Sciatic nerve (tissue), 2 donors: Measurements from ENCODE around the gene H6PD. TPM values are rescaled to one million over a fixed set of nuclear protein-coding genes. Genes with fewer than 3 reads are reported as not detected.

Source experiments
- ATAC-seq: fragments of 200-7000 bp; cut with Tn5 transposase; one replicate; pipeline ENCODE4 v1.9.1; 2020; ENCODE audit warnings: mild to moderate bottlenecking, moderate library complexity
- DNase-seq: peaks from one replicate; pipeline ENCODE4 v3.0.0-alpha.2; 2020; ENCODE audit warnings: low spot score
- intact Hi-C: fragments of 100-400 bp; cut with DNase I; formaldehyde crosslinking; loops from one replicate; pipeline ENCODE4 v1.14.2; 2022
- total RNA-seq: library from RNA; stranded (reverse); fragmentation: NEBNext Ultra II Directional; extraction: Animal tissue kit (Norgen Biotek cat#: 25700); gene quantifications from one replicate; pipeline ENCODE4 v1.2.1, GENCODE V29; 2021
- donor health status: DM: no; HTN: no; CAD: no.
- donor health status: DM: no; HTN: no; CAD: no.

The H6PD gene
- total RNA-seq, 1 donor from 2014 or later = 52.9 TPM

DNA sequence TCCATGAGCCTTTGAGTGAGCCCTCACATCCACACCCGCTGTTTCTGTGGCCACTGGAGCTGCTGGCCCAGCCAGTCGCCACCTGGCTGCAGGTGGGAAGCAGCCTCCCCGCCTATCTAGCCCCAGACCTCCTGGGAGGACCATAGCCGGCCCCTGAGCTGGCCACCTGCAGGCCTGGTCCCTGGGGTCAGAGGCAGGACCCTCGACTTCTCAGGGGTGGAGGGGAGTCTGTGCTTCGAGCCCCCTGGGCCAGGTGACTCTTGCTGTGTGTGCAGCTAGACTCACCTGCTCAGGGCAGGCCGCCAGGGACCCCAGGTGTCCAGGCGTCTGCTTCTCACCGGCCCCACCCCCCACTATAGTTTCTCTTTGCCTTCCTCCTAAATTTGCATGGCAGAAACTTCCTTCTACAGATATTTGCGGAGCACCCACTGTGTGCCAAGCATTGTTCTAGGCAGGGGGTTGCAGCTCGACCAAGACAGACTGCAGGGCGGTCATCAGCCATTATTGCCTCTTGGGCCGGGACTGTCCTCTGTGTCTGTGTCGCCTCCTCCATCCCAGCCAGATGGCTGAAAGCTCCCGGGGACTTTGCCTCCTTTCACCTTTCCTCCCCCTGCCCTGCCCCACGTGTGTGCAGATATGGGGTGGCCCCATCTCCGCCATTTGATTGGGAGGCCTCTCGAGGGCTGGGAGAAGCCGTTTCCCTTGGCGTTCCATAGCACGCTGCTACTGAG lies 85.4 kb downstream of the H6PD start:
- ATAC-seq (no peak), DNase-seq (no peak)
- intact Hi-C loops = no loop called here

Other genes with a start within 250 kb of the H6PD start
- gene SLC2A7, start 208.4 kb upstream of the H6PD start, total RNA-seq = not detected
- 9.4 TPM for gene SLC2A5, start 165.1 kb upstream of the H6PD start, total RNA-seq
- gene GPR157, start 105.7 kb upstream of the H6PD start, total RNA-seq = 8.6 TPM
- 20.1 TPM for gene SPSB1, start 58.1 kb downstream of the H6PD start, total RNA-seq